ENCODE data around the gene PLLP. TPM values are rescaled to one million over a fixed set of nuclear protein-coding genes. Genes with fewer than 3 reads are reported as not detected.

PLLP gene
- total and polyA plus RNA-seq, 2 donors from 2014 or later = 64.4 to 83.8 TPM

GRCh38 chr16:57279780-57280638 lies 4.5 kb downstream of the PLLP start:
- DNase-seq = peak in 1 of 5 donors; percentile 8
- H3K4me1 ChIP-seq (ENCODE audit: control insufficient read depth in 2 of 3, insufficient read depth in 2 of 3, low read depth in 1 of 3, low read length in 3 of 3) = peaks cover 0 to 10% (median 6%) of the 10 kb centered on the region in 3 donors
- no peaks in the 10 kb centered on the region for H3K36me3 ChIP-seq (ENCODE audit: control insufficient read depth in 2 of 3, insufficient read depth in 3 of 3, low read length in 3 of 3)
- peak overlapping the region in 1 of 2 donors; percentile 0 for H3K27ac ChIP-seq (ENCODE audit: low read depth in 2 of 2, low read length in 2 of 2)
- H3K9ac ChIP-seq (ENCODE audit: low read length in 3 of 3) = no peak overlapping the region
- no peak for FAIRE-seq
- H3K9me3 ChIP-seq (ENCODE audit: control insufficient read depth in 2 of 3, insufficient read depth in 1 of 3, low read length in 3 of 3) = no peaks in the 10 kb centered on the region
- no peak overlapping the region for H3K4me3 ChIP-seq (ENCODE audit: low read length in 3 of 3)
- no peaks in the 10 kb centered on the region for H3K27me3 ChIP-seq (ENCODE audit: control insufficient read depth, insufficient read depth, low read length)
- TF ChIP-seq CTCF (IDR thresholded peaks at IDR 0.05; ENCODE audit: borderline replicate concordance, extremely low read depth, insufficient read depth) = no peak
- intact Hi-C loops (cut with DNase I) = no loop called here

- Histone ChIP-seq H3K9me3 (ENCODE audit: control insufficient read depth in 2 of 3, insufficient read depth in 1 of 3, low read length in 3 of 3) (no peaks in the 10 kb centered on the region), H3K9ac (ENCODE audit: low read length in 3 of 3) (no peak overlapping the region), H3K4me3 (ENCODE audit: low read length in 3 of 3) (no peak overlapping the region), H3K27ac (ENCODE audit: low read depth in 2 of 2, low read length in 2 of 2) (no peak overlapping the region), H3K4me1 (ENCODE audit: control insufficient read depth in 2 of 3, insufficient read depth in 2 of 3, low read depth in 1 of 3, low read length in 3 of 3) (peaks cover 0 to 6% (median 6%) of the 10 kb centered on the region in 3 donors), H3K27me3 (ENCODE audit: control insufficient read depth, insufficient read depth, low read length) (no peaks in the 10 kb centered on the region), H3K36me3 (ENCODE audit: control insufficient read depth in 2 of 3, insufficient read depth in 3 of 3, low read length in 3 of 3) (no peaks in the 10 kb centered on the region)
- no peak for DNase-seq
- no peak for FAIRE-seq
- no peak for TF ChIP-seq CTCF (IDR thresholded peaks at IDR 0.05; ENCODE audit: borderline replicate concordance, extremely low read depth, insufficient read depth)
- intact Hi-C loops (cut with DNase I) = no loop called here
These were observed 6.0 kb downstream of the PLLP start for GRCh38 chr16:57278494-57278893.

- intact Hi-C loops (cut with DNase I) = no loop called here
- DNase-seq (peak in 1 of 5 donors; percentile 54), FAIRE-seq (no peak)
- no peaks in the 10 kb centered on the region for H3K36me3 ChIP-seq (ENCODE audit: control insufficient read depth in 2 of 3, insufficient read depth in 3 of 3, low read length in 3 of 3)
- H3K4me3 ChIP-seq (ENCODE audit: low read length in 3 of 3) = no peak overlapping the region
- TF ChIP-seq CTCF (IDR thresholded peaks at IDR 0.05; ENCODE audit: borderline replicate concordance, extremely low read depth, insufficient read depth) = no peak
- H3K4me1 ChIP-seq (ENCODE audit: control insufficient read depth in 2 of 3, insufficient read depth in 2 of 3, low read depth in 1 of 3, low read length in 3 of 3) = peaks cover 0 to 6% (median 6%) of the 10 kb centered on the region in 3 donors
- H3K9ac ChIP-seq (ENCODE audit: low read length in 3 of 3) = no peak overlapping the region
- no peaks in the 10 kb centered on the region for H3K27me3 ChIP-seq (ENCODE audit: control insufficient read depth, insufficient read depth, low read length)
- no peak overlapping the region for H3K27ac ChIP-seq (ENCODE audit: low read depth in 2 of 2, low read length in 2 of 2)
- no peaks in the 10 kb centered on the region for H3K9me3 ChIP-seq (ENCODE audit: control insufficient read depth in 2 of 3, insufficient read depth in 1 of 3, low read length in 3 of 3)
These were observed 6.9 kb downstream of the PLLP start for GRCh38 chr16:57277586-57277985.

Data from kidney (tissue), 14 donors.